ENCODE measurements around the gene SPATA46.

DNA sequence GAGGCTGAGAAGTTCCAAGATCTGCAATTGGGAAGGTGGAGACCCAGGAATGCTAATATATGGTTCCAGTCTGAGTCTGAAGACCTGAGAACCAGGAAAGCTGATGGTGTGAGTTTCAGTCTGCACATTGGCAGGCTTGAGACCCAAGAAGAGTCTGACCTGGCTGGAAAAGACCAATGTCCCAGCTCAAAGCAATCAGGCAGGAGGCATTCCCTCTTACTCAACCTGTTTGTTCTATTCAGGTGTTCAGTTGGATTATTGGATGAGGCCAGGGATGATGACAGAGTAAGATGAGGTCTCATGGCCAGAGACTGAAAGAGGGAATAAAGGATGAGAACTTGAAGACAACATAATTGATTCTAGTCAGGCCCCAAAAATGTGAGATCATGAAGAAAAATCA lies 50.1 kb downstream of the SPATA46 start:
- TF ChIP-seq, protein P1, sequence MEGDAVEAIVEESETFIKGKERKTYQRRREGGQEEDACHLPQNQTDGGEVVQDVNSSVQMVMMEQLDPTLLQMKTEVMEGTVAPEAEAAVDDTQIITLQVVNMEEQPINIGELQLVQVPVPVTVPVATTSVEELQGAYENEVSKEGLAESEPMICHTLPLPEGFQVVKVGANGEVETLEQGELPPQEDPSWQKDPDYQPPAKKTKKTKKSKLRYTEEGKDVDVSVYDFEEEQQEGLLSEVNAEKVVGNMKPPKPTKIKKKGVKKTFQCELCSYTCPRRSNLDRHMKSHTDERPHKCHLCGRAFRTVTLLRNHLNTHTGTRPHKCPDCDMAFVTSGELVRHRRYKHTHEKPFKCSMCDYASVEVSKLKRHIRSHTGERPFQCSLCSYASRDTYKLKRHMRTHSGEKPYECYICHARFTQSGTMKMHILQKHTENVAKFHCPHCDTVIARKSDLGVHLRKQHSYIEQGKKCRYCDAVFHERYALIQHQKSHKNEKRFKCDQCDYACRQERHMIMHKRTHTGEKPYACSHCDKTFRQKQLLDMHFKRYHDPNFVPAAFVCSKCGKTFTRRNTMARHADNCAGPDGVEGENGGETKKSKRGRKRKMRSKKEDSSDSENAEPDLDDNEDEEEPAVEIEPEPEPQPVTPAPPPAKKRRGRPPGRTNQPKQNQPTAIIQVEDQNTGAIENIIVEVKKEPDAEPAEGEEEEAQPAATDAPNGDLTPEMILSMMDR (IDR thresholded peaks at IDR 0.05) = no peak
- TF ChIP-seq EZH2 (IDR thresholded peaks at IDR 0.05; ENCODE audit: borderline replicate concordance, insufficient read depth, low read depth, low read length, poor library complexity, severe bottlenecking) = no peak

All from B cell (primary cell).